A549 (cell line): ENCODE results near the gene FAM32A. TPM values are rescaled to one million over a fixed set of nuclear protein-coding genes. Genes with fewer than 3 reads are reported as not detected.

ENCODE experiments used
- ATAC-seq, 2 experiments: fragments of 200-7000 bp in 1 of 2; fragments of >200 bp in 1 of 2; cut with Nextera tagmentation in 1 of 2; cut with Tn5 transposase in 1 of 2; 3 replicates each; pipeline versions ENCODE4 v1.8.0 to v1.9.1; 2018 to 2020; ENCODE audit warnings: mild to moderate bottlenecking in 1 of 2, moderate library complexity in 1 of 2
- CTCF ChIA-PET: fragments of 300-600 bp; sonication (Branson Sonifier 250); formaldehyde crosslinking; extraction: SDS; loops from one replicate; lab custom pipeline; 2021; ENCODE audit warnings: antibody characterized with exemption, inconsistent platforms; lab: Yijun Ruan, JAX
- POLR2A ChIA-PET: fragments of 350-600 bp; formaldehyde crosslinking; extraction: SDS; loops from one replicate; lab custom pipeline; 2021; ENCODE audit warnings: antibody characterized with exemption, inconsistent platforms; lab: Yijun Ruan, JAX
- DNase-seq, 2 experiments: peaks; one replicate each; pipeline versions ENCODE4 v3.0.0 to v3.0.0-alpha.2; 2011 to 2016; ENCODE audit warnings: low read depth in 1 of 2, low spot score in 1 of 2
- FAIRE-seq: peaks from 2 replicates; lab custom pipeline; 2011; peaks lifted over from hg19 to GRCh38; lab: Jason Lieb, UNC
- H3K27ac ChIP-seq, 2 experiments: fragments of >200 bp; sonication (Bioruptor Twin); formaldehyde crosslinking; 3 replicates each; pipeline ENCODE4 v1.5.1; 2016 to 2017
- H3K4me1 ChIP-seq: fragments of >200 bp; sonication (Bioruptor Twin); formaldehyde crosslinking; 3 replicates; pipeline ENCODE4 v1.6.1; 2016
- H3K4me2 ChIP-seq: fragments of >200 bp; sonication (Bioruptor Twin); formaldehyde crosslinking; 3 replicates; pipeline ENCODE4 v1.6.1; 2016
- H3K4me3 ChIP-seq: fragments of >200 bp; sonication (Bioruptor Twin); formaldehyde crosslinking; 3 replicates; pipeline ENCODE4 v1.5.1; 2016
- H3K9me3 ChIP-seq: fragments of >200 bp; sonication (Bioruptor Twin); formaldehyde crosslinking; 3 replicates; pipeline ENCODE4 v1.6.1; 2016
- FOXS1 ChIP-seq: fragments of 250-450 bp; sonication (Bioruptor Pico); IDR thresholded peaks from 2 replicates; pipeline ENCODE4 v1.5.0; 2020; ENCODE audit warnings: mild to moderate bottlenecking, moderate library complexity
- NPAS2 ChIP-seq: fragments of 250-450 bp; sonication (Bioruptor Pico); IDR thresholded peaks from 2 replicates; pipeline ENCODE4 v1.8.0; 2022; ENCODE audit warnings: mild to moderate bottlenecking, moderate library complexity, borderline replicate concordance
- WGBS: methylation state at CpG from one replicate; pipeline ENCODE4 v1.1.6; 2017; ENCODE audit errors: missing lambda C conversion rate; 5-methylcytosine and 5-hydroxymethylcytosine counted together
- polyA plus RNA-seq, 4 experiments: library from polyadenylated mRNA; depleted of rRNA in 3 of 4; stranded (reverse); fragments of >200 nt; fragmentation: RNase III in 1 of 4; extraction: RNeasy Plus Mini Kit Qiagen cat#74134 plus additional on column Dnase treatment in 1 of 4; gene quantifications; 2 replicates in 3 of 4; 3 replicates in 1 of 4; pipeline ENCODE4 v1.2.3, GENCODE V29; 2011 to 2017
- small RNA-seq, 6 experiments: library from RNA; depleted of rRNA; stranded (forward); fragments of <200 nt; gene quantifications; one replicate each; pipeline ENCODE3, GENCODE V24; 2012

The FAM32A gene
- polyA plus RNA-seq, 2 of the 4 experiments (the other 2 are of a cell fraction): 80.8 to 108 TPM

- FAIRE-seq: no peak
- no peak overlapping the region for H3K27ac ChIP-seq
- TF ChIP-seq NPAS2 (CRISPR knock-in tag) (no peak), FOXS1 (no peak)
- TF ChIP-seq, all 56 proteins: peak for 0
- 90% methylated on average over 16 of the region's 21 CpGs for WGBS
- Histone ChIP-seq H3K9me3 (no peaks in the 10 kb centered on the region), H3K4me2 (no peak overlapping the region), H3K4me3 (no peak overlapping the region), H3K4me1 (no peaks in the 10 kb centered on the region)
- DNase-seq (no peak), ATAC-seq (no peak)
- ChIA-PET POLR2A (no interaction called here), CTCF (interaction anchor here (0.9 to 3.4 kb wide), 2 partner anchors 11 to 194 kb away, joined by 3 to 18 read pairs; no protein-coding TSS in a partner anchor)
These were observed 50.8 kb downstream of the FAM32A start for GRCh38 chr19:16235811-16236652.

Small RNA genes within 50 kb of the gene (small RNA-seq; reads per million reads assigned to genes)
- 0 reads per million in 6 experiments for gene RF00017

Other genes with a start within 250 kb of the FAM32A start
- gene OR10H4, start 236.4 kb upstream of the FAM32A start, polyA plus RNA-seq (2011; rRNA removed): not detected in 2 replicates
- not detected in 3 replicates for gene OR10H4, start 236.4 kb upstream of the FAM32A start, polyA plus RNA-seq (2017; fragmentation: RNase III; extraction: RNeasy Plus Mini Kit Qiagen cat#74134 plus additional on column Dnase treatment)
- gene TPM4, start 108.9 kb upstream of the FAM32A start, polyA plus RNA-seq (2011; rRNA removed): 474 and 777 TPM in 2 replicates
- gene TPM4, start 108.9 kb upstream of the FAM32A start, polyA plus RNA-seq (2017; fragmentation: RNase III; extraction: RNeasy Plus Mini Kit Qiagen cat#74134 plus additional on column Dnase treatment): 610 to 921 TPM (median 860 TPM) in 3 replicates
- 69.4 and 91.4 TPM in 2 replicates for gene RAB8A, start 73.5 kb upstream of the FAM32A start, polyA plus RNA-seq (2011; rRNA removed)
- 89.2 to 101 TPM (median 90.1 TPM) in 3 replicates for gene RAB8A, start 73.5 kb upstream of the FAM32A start, polyA plus RNA-seq (2017; fragmentation: RNase III; extraction: RNeasy Plus Mini Kit Qiagen cat#74134 plus additional on column Dnase treatment)
- gene HSH2D, start 41.7 kb upstream of the FAM32A start, polyA plus RNA-seq (2011; rRNA removed): 0.05 and 0.16 TPM in 2 replicates
- not detected in 3 replicates for gene HSH2D, start 41.7 kb upstream of the FAM32A start, polyA plus RNA-seq (2017; fragmentation: RNase III; extraction: RNeasy Plus Mini Kit Qiagen cat#74134 plus additional on column Dnase treatment)
- not detected in 2 replicates for gene CIB3, start 11.9 kb upstream of the FAM32A start, polyA plus RNA-seq (2011; rRNA removed)
- gene CIB3, start 11.9 kb upstream of the FAM32A start, polyA plus RNA-seq (2017; fragmentation: RNase III; extraction: RNeasy Plus Mini Kit Qiagen cat#74134 plus additional on column Dnase treatment): not detected in 3 replicates
- 37.8 and 42.5 TPM in 2 replicates for gene AP1M1, start 12.5 kb downstream of the FAM32A start, polyA plus RNA-seq (2011; rRNA removed)
- gene AP1M1, start 12.5 kb downstream of the FAM32A start, polyA plus RNA-seq (2017; fragmentation: RNase III; extraction: RNeasy Plus Mini Kit Qiagen cat#74134 plus additional on column Dnase treatment): 63.0 to 68.0 TPM (median 63.6 TPM) in 3 replicates
- 2.7 and 3.4 TPM in 2 replicates for gene KLF2, start 139.4 kb downstream of the FAM32A start, polyA plus RNA-seq (2011; rRNA removed)
- 6.0 to 7.0 TPM (median 6.9 TPM) in 3 replicates for gene KLF2, start 139.4 kb downstream of the FAM32A start, polyA plus RNA-seq (2017; fragmentation: RNase III; extraction: RNeasy Plus Mini Kit Qiagen cat#74134 plus additional on column Dnase treatment)